HG03060 (cell line): Measurements from ENCODE around the gene STX8.
"Not testable (repeated sequence)": the region's sequence is repeated elsewhere in the genome, so short reads cannot be mapped to it uniquely, and the experiment has no call there.

Experiments used
- ATAC-seq: cut with Tn5 transposase; IDR thresholded peaks from one replicate; pipeline ENCODE4 v1.9.1; 2021; ENCODE audit warnings: low read depth, moderate number of reproducible peaks; ENCODE audit not compliant: unreplicated experiment

STX8 gene, protein sequence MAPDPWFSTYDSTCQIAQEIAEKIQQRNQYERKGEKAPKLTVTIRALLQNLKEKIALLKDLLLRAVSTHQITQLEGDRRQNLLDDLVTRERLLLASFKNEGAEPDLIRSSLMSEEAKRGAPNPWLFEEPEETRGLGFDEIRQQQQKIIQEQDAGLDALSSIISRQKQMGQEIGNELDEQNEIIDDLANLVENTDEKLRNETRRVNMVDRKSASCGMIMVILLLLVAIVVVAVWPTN

DNA sequence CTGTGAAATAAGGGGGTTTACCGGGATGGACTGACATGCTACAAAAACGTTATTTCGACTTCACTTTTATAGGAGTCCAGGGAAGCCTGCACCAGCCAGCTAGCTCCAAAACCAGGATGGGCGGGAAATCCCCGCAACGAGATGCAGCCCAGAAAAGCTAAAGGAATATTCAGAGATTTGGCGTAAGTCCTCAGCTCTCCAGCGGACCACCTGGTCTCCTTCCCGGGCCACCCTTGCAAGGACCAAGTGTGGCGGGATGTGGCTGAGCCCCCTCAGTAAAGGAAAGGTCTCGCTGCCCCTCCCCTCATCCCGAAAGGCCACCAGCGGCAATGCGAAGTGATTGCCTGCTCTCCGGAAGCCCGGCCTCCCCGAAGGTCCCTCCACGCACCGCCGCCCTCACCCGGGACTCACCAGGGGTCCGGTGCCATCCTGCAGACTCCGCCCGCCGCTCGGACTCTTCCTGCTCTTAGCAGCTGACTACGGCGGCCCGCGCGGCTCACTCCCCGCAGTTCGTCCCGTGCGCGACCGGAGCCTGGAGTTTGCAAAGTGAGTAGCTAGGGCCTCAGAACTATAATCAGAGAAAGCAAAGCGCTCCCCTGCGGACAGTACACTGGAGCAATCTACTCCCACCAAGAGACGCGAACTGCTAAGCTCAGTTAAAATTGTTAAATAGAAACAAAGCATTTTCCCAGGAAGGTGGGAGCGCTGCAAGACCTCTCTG lies at the start of gene STX8:
Gene STX8, minus strand, starts transcription at position 440 of the 721 bp plus-strand sequence. Its CDS starts 12 bp downstream, at position 428.
- ATAC-seq: no peak

DNA sequence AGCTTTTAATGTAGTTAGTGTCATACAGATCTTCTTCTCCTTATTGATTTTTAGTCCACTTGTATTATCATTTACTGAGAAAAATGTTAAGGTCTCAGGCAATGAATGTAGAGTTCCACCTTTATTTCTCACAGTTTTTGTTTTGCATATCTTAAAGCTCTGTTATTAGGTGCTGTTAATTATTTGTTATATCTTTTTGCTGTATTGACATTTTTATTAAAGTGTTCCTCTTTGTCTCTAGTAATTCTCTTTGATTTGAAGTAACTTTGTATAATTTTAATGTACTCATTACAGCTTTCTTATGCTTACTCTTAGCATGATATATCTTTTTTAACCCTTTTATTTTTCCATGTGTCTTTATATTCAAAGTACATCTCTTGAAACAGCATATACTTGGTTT lies 47.3 kb upstream of the STX8 start:
- ATAC-seq: no peak

DNA sequence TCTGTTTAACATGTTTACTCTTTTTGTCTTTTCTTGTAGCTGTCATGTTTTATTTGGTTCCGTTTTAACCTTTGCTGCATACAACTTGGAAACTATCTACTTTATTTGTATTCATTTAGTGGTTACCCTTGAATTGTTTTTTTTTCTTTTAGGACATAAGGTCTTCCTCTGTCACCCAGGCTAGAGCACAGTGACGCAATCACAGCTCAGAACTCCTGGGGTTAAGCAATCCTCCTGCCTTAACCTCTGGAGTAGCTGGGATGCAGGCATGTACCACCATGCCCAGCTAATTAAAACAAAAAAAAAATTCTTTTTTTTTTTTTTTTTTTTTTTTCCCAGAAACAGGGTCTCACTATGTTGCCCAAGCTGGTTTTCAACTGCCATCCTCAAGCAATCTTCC lies 39.9 kb upstream of the STX8 start:
- ATAC-seq: no peak

DNA sequence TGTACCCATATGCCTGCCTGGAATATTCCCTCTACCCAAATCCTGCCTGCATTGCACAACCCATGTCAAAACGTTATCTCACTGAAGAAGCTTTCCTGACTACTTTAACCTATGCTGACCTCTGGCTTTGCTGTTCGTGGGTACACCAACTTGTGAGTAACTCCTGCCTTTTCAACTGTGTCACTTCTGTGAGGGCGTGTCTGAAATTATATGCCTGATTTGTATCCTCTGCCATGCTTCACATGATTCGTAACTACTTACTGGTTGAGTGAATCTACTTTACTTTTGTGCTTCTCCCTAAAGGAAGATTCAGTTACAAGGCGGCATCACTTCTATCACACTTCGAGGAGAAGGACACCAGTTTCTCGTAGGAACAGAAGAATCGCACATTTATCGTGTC lies 36.4 kb upstream of the STX8 start:
- ATAC-seq: no peak

DNA sequence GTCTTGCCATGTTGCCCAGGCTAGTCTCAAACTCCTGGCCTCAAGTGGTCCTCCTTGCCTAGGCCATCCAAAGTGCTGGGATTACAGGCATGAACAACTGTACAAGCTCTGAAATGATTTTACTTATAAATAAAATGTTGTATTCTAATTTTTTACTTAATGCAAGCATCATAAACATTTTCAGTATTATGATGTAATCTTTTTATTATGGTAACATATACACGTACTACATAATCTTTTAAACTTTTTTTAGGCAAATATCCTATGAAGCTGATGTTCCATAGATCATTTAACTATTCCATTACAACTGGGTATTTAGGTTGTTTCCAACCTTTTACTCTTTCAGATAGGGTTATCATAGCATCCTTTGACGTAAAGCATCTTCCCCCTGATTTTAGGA lies 35.9 kb upstream of the STX8 start:
- ATAC-seq: no peak

DNA sequence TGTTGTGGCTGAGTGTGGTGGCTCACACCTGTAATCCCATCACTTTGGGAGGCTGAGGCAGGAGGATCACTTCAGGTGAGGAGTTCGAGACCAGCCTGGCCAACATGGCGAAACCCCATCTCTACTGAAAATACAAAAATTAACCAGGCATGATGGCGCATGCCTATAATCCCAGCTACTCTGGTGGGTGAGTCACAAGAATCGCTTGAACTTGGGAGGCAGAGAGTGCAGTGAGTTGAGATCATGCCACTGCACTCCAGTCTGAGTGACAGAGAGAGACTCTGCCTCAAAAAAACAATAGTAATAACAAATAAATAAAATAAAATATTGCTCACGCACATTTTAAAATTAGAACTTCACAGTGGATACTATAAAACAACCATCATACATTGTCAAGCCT lies 31.4 kb upstream of the STX8 start:
- not testable (repeated sequence) for ATAC-seq

DNA sequence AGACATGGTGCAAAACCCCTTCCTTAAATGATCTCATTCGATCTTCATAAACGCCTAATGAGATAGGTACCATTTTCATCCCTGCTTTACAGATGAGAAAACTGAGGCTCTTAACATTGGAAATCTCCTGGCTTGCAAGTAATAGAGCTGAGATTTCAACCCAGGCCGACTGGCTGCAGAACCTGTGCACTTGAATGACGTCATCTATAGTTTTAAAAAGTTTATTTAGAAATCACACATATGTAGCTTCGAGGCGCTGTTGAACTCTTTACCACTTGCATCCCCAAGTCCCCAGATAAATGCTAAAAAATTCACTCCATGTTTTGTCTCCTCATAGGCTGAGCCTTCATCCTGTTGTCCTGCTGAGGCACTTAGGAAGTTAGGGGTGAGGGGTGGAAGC lies 30.8 kb upstream of the STX8 start:
- no peak for ATAC-seq

DNA sequence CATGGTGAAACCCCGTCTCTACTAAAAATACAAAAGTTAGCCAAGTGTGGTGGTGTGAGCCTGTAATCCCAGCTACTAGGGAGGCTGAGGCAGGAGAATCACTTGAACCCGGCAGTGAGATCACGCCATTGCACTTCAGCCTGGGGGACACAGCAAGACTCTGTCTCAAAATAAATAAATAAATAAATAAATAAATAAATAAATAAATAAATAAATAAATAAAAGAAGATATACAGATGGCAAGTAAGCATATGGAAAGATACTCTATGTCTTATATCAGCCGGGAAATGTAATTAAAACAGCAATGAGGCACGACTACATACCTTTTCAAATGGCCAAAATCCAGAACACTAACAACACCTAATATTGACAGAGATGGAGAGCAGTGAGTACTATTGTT lies 29.0 kb upstream of the STX8 start:
- not testable (repeated sequence) for ATAC-seq

DNA sequence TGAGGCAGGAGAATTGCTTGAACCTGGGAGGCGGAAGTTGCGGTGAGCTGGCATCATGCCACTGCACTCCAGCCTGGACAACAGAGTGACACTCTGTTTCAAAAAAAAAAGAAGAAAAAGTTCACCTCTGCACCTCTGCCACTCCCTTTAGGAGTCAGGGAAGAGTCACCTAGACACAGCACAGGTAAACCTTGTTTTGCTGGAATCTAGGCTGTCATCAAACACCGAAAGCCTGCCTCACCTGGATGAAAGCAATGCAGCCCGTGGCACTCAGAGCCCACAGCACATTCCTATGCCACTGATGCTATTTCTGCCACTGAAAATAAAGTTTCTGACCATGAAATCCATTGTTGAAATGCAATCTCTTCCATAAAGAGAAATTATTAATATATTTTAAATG lies 23.0 kb upstream of the STX8 start:
- ATAC-seq: no peak

DNA sequence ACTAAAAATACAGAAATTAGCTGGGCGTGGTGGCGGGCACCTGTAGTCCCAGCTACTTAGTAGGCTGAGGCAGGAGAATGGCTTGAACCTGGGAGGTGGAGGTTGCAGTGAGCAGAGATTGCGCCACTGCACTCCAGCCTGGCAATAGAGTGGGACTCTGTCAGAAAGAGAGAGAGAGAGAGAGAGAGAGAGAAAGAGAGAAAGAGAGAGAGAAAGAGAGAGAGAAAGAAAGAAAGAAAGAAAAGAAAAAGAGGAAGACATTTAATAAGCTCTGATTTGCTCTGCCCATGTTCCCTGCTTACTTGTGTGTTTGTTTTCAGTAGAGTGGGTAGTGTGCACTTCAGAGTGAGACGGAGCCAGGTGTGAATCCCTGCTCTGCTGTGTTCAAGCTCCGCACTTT lies 22.0 kb upstream of the STX8 start:
- not testable (repeated sequence) for ATAC-seq

DNA sequence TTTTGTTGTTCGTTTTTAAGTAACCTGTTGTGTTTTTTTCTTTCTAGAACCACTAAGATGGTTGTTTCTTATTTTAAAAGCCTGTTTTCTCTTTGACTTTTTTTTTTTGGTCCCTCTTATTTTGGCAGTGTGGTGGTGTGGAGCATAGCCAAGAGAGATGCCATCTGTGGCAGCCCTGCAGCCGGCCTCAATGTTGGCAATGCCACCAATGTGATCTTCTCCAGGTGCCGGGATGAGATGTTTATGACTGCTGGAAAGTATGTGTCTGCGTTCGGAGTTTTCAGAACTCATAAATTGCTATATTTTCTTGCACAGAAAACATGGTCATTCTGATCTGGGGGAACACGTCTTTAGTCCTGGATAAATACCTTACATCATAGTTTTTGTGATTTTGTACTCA lies 18.4 kb upstream of the STX8 start:
- ATAC-seq: no peak

DNA sequence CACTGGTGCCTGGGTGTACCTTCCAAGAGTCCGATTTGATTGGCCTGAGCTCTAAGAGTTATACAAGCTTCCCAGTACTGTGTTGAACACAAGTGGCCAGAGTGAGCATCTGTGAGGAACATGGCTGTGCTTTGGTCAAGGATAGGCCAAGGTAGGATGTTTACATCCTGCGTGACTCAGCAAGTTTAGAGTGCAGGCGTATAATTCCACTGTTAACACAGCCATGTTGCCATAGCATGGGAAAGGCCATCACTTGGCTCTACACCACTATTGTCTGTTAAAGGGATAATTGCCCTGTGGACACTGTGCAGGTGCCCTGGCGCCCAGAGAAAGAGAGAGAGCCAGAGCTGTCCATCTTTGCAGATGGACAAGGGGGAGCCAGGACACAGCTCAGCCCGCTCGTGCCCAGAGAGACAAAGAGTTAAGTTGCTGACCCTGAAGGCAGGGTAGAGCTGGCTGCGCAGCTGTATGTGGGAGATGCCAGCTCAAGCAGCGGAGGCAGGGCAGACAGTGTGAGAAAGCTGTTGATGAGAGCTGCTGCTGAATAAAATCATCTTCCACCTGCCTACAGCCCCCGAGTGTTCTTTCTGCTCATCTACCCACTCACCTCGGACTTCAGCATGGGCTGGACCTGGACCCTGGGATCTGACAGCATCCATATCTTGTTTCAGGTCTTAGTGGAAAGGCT lies 12.5 kb upstream of the STX8 start:
- no peak for ATAC-seq

DNA sequence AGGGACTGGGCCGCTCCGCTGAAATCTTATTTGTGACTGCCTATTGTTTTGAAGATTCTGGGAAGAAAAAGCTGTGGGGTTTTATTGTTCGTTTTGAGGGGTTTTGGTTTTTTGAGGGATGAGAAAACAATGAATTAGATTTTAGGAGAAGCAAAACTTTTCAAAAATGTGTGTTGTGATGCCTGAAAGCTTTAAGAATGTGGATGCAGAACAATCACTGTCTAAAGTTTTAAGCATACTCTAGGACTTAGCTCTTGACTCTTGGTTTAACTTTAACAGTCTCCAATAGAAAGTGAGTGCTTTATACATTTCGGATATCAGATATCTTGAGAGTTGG lies 1.7 kb upstream of the STX8 start:
- no peak for ATAC-seq

DNA sequence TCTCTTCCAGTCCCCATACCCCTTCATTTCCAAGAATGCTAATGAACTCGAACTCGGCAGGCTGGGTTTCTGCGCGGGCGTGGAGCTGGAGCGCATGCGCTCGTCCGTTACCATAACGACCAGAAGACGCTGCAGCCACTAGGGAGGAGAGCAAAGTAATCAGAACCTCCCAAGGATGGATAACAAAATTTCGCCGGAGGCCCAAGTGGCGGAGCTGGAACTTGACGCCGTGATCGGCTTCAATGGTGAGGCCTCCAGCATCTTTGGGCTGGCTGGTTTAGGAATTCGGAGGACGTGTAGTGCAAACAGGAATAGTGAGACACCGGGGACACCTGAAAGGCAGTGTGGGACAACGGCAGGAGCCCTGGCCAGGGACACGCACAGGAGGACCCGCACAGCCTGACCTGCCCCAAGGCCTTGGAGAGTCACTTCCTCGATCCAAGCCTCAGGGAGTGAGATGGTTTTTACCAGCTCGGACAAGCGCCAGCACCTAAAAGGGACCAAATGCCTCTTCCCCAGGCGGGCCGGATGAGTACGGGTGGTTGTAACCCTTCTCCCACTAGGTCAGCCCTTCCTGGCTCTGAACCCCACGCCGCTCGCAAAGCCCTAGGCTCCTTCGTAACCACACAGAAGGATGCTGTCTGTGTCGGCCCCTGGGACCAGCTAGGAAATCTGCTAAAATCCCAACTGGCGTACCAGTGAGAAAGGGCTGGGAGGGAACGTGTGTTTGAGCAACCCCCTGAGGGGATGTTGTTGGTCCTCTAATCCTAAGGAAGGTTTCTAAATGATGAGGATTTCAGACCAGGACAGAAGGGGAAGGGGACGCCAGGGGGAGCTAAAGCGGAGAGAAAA lies 1.1 kb upstream of the STX8 start, which contains the start of gene CFAP52:
Gene CFAP52, plus strand, starts transcription at position 122 of the 852 bp plus-strand sequence. Its CDS starts 54 bp downstream, at position 176.
- no peak for ATAC-seq

DNA sequence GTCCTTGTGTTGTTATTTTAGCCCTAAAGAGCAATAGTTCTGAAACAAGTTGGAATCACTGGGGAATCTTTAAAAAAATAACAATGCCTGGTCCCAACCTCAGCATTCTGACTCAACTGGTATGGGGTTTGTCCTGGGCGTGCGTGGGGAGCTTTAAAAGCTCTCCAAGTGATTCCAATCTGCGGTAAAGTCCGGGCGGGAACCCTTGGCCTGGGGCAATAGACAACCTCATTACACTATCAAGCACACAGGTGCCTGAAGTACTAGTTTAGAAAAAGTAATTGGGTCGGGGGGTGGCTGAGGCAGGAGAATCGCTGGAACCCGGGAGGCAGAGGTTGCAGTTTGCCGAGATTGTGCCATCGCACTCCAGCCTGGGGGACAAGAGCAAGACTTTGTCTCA lies 4.4 kb downstream of the STX8 start:
- ATAC-seq: no peak

DNA sequence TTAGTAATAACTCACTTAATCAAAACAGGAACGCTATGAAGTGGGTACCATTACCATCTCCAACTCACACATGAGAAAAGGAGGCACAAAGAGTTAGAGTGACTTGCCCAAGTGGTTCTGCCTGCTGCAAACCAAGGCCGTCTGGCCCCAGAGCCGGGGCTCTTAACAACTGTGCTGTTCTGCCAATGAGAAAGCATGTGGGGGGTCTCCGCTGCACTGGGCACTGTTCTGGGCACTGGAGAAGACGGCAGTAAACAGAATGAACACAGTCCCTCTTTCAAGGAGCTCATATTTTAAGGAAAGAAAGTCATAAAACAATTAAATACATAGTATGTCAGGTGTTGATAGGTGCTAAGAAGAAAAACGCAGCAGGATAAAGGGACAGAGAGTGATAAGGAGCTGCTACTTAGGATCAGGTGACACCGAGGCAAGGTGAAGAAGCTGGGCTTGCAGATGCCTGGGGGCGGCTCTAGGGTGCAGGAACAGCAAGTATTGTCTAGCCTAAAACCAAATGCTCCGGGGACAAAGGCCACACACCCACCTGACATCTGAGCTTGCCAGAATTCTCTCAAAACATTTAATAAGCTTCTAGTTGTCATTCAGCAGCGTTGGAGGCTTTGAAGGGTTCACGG lies 6.5 kb downstream of the STX8 start:
- no peak for ATAC-seq

DNA sequence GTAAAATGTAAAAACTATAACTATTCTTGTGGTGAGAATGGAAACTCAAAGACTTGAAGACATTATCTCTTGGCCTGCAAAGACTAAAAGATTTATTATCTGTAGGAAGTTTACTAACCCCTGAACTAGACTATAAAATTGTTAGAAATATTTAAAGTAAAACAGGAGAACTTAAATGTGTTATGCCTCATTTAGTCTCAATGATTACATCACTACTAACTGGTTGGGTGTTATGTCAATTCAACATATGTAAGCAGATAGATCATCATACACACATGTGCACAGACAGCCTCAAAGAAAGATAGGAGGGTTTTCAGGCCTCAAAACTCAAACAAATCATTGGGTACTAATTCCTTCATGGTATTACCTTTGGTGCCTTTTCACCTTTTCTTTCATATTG lies 7.6 kb downstream of the STX8 start:
- no peak for ATAC-seq

DNA sequence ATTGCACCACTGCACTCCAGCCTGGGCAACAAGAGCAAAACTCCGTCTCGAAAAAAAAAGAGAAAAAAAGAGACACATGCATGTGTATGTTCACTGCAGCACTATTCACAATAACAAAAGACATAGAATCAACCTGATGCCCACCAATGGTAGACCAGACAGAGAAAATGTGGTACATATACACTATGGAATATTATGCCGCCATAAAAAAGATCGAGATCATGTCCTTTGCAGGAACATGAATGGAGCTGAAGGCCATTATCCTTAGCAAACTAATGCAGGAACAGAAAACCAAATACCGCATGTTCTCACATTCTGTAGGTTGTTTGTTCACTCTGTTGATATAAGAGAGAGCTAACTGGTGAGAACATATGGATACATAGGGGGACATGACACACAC lies 8.9 kb downstream of the STX8 start:
- not testable (repeated sequence) for ATAC-seq

DNA sequence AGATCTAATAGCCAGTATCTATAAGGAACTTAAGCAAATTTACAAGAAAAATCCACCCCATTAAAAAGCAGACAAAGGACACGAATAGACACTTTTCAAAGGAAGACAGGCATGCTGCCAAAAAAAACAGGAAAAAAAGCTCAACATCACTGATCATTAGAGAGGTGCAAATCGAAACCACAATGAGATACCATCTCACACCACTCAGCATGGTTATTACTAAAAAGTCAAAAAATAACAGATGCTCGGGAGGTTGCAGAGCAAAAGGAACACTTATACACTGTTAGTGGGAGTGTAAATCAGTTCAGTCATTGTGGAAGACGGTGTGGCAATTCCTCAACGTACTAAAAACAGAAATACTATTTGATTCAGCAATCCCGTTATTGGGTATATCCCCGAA lies 9.6 kb downstream of the STX8 start:
- ATAC-seq: no peak

DNA sequence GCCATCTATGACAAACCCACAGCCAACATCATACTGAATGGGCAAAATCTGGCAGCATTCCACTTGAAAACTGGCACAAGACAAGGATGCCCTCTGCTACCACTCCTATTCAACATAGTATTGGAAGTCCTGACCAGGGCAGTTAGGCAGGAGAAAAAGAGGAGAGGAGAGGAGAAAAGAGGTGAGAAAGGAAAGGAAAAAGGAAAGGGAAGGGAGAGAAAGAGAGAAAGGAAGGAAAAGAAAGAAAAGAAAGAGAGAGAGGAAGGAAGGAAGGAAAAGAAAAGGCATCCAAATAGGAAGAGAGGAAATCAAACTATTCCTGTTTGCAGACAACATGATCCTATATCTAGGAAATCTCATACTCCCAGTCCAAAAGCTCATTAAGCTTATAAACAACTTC lies 11.5 kb downstream of the STX8 start:
- no peak for ATAC-seq
